Activated CD4-positive, CD25-positive, alpha-beta regulatory T cell (primary cell): Measurements from ENCODE around the gene TEX10.
"Not testable (repeated sequence)": the region's sequence is repeated elsewhere in the genome, so short reads cannot be mapped to it uniquely, and the experiment has no call there.

Experiments
- DNase-seq, 4 experiments: peaks; one replicate each; lab custom pipeline; 2025; lab: John Stamatoyannopoulos, UW

The TEX10 gene

GRCh38 chr9:100352727-100353505 is at the start of gene TEX10:
TEX10 (minus strand) TSS chr9:100352942; CDS start chr9:100349363, 3,579 bp downstream.
- DNase-seq: peak; percentile 69 to 82 (median 78)

DNA sequence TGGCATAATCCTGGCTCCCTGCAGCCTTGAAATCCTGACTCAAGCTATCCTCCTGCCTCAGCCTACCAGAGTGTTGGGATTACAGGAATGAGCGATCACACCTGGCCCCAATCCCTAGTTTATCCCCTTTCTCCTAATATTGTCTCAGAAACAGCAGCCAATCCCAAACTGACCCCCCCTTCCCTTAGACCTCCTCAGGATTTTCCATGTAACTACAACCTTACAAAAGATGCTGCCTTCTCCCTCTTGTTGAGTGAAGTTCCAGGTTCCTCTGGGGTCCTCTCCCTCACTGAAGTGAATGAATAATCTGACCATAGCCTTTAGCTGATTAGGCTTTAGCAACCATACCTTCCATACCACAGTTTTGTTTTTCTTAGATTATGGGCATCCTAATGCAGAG is 48.3 kb upstream of the TEX10 start:
- no peak for DNase-seq

DNA sequence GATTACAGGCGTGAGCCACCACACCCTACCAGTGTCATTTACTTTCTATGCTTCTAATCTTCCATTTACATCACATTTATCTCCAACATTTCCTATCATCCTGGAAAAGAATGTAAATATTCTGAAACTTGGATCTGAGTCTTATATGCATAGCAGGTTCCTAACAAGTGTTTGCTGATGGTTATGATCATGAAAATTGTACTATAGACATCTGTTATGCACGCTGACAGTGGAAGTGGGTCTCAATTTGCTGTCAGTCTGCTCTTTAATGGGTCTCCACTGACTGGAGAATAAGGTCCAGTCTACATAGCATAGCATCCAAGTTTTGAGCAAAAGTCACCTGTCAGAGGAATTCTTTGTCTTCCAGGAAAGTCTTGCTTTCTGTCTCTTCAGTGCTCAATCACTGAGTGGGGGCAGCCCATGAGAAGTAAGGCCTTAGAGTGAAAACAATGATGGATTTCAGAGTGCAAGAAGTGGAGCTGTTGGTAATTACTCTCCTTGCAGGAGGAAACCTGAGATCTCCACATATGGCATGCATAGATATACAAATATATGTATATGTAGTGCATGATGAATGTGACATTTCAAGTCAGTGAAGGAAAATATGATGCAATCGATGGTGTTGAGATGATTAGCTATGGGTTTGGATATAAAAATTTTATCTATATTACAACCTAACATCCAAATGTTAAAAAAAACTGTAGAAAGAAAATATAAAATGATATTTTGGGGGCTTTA is 45.0 kb upstream of the TEX10 start:
- DNase-seq: no peak

DNA sequence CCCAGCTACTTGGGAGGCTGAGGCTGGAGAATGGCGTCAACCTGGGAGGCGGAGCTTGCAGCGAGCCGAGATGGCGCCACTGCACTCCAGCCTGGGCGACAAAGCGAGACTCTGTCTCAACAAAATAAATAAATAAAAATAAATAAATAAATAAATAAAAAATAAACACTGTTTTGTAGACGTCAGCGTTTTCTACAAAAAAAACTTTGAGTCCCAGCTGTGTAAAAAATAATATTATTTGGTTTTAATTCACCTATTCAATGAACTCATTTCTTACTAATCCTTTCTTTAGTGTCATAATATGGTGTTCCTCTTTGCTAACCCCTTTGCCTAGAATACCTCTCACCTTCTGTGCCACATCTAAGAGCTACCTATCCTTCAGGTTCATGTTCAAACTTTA is 44.0 kb upstream of the TEX10 start:
- DNase-seq: no peak

DNA sequence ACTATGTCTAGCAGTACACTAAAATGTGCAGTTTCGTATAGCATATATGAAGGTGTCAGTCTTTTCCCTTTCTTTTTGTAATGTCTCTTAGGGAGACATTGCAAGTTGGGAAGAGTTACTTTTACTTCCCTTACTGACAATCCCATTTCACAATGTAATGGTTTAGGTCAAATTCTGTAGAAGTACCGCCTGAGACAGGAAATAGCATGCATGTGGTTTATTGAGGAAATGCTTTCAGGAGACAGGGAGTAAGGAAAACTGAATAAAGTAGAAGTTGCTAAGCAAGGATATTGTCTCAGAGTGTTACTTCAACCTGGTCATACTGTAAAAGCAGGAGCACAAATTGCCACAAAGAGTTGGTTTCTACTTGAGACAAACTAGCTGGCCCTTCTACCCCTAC is 42.1 kb upstream of the TEX10 start:
- no peak for DNase-seq

DNA sequence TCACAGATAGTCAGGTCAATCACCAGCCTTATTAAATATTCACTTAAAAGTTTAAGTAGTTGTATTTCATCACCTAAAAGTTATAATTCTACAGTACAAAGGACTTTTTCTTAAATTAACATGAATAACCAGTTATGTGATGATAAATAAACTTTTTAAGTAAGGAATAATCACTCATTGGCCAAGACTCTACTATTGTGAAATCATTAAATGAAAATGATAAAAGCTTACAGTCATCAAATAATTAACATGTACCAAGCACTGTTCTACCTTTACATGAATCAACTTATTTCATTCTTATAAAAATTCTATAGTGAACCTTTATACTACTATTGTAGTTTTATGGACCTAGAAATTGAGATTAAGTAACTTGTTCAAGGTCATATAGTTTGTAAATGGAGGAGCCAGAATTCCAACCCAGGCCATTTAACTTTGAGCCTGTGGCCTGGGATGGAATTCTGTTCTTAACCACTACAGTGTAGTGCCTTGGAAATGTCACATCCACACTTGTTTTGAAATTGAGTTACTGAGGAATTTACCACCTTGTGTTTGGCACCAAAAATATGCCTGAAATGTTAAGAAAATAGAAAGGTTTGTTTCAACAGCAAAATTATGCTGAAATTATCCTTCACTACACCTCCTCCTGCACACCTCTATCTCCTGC is 41.4 kb upstream of the TEX10 start:
- no peak for DNase-seq

DNA sequence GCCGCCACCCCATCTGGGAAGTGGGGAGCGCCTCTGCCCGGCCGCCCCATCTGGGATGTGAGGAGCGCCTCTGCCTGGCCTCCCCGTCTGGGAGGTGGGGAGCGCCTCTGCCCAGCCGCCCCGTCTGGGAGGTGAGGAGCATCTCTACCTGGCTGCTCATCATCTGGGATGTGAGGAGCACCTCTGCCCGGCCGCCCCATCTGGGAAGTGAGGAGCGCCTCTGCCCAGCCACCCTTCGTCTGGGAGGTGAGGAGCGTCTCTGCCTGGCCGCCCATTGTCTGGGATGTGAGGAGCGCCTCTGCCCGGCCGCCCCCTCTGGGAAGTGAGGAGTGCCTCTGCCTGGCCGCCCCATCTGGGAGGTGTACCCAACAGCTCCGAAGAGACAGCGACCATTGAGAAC is 40.2 kb upstream of the TEX10 start:
- not testable (repeated sequence) for DNase-seq

GRCh38 chr9:100379862-100380261 is 27.1 kb upstream of the TEX10 start:
- no peak for DNase-seq

- no peak for DNase-seq
Measured at GRCh38 chr9:100377015-100377414, 24.3 kb upstream of the TEX10 start.

- DNase-seq: no peak
Measured at GRCh38 chr9:100375658-100376057, 22.9 kb upstream of the TEX10 start.

- no peak for DNase-seq
Measured at GRCh38 chr9:100372648-100373047, 19.9 kb upstream of the TEX10 start.

GRCh38 chr9:100370064-100370723 is 17.5 kb upstream of the TEX10 start:
- no peak for DNase-seq

GRCh38 chr9:100368672-100369071 is 15.9 kb upstream of the TEX10 start:
- no peak for DNase-seq

GRCh38 chr9:100366121-100366520 is 13.4 kb upstream of the TEX10 start:
- no peak for DNase-seq

GRCh38 chr9:100364013-100364412 is 11.3 kb upstream of the TEX10 start:
- no peak for DNase-seq

DNA sequence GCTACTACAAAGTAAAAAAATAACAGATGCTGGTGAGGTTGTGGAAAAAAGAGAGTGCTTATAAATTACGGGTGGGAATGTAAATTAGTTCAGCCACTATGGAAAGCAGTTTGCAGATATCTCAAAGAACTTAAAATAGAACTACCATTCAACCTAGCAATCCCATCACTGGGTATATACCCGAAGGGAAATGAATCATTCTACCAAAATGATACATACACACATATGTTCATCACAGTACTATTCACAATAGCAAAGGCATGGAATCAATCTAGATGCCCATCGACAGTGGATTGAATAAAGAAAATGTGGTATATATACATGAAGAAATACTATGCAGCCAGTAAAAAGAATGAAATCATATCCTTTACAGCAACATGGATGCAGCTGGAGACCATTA is 6.3 kb upstream of the TEX10 start:
- DNase-seq: no peak

DNA sequence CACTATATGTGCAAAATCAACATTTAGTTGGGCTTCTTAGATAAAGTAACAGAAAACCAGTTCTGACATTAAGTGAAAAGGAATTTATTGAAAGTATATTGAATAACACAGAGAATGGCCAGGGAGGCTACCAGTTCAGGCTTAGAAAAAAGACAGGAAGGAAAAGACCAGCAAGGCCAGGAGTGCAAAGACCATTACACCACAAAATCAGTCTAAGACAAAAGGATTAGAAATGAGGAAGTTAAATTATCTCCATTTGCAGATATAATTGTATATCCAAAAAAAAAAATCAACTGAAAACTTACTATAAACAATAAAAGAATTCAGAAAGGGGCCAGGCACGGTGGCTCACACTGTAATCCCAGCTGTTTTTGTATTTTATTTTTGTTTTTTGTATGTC is 4.8 kb upstream of the TEX10 start:
- no peak for DNase-seq

- no peak for DNase-seq
Measured at GRCh38 chr9:100355561-100355960, 2.8 kb upstream of the TEX10 start.

DNA sequence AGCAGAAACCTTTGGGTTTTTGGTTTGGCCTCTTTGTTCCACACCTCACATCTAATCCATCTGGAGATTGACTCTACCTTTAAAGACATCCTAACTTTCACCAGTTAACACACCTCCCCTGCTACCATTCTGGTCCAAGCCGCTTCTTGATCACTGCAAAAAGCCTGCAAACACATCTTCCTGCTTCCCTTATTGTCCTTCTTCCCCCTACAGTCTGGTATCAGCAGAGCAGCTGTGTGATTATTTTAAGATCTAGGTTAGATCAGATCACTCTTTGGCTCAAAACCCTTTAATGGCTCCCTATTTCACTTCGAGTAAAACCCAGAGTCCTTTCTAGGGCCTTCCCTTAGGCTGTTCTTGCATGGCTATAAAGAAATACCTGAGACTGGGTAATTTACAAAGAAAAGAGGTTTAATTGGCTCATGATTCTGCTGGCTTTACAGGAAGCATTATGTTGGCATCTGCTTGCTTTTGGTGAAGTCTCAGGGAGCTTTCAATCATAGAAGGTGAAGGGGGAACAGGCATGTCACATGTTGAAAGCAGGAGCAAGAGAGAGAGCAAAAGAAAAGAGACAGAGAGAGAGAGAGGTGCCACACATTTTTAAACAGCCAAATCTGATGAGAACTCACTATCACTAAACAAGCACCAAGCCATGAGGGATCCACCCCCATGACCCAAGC is 1.5 kb upstream of the TEX10 start:
- no peak for DNase-seq

- DNase-seq: peak in 1 of 4 experiments; percentile 22
Measured at GRCh38 chr9:100352201-100352726, 478 bp downstream of the TEX10 start.

DNA sequence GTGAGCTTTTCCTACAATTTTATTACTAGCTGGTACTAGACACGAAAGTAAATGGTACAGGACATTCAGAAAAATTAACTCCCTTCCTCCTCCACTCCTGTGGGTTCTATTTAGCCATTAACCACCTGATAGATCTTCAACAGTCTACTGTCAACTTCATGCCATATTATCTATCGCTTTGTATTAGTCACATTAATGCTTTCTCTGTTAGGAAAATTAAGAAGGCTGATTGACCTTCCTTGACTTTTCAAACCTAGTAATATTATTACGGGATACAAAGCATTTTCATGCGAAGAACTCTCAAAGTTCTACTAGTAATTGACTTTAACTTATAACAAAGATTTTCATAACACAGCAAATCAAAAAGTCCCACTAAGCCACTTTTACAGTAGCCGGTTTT is 1.2 kb downstream of the TEX10 start:
- no peak for DNase-seq

DNA sequence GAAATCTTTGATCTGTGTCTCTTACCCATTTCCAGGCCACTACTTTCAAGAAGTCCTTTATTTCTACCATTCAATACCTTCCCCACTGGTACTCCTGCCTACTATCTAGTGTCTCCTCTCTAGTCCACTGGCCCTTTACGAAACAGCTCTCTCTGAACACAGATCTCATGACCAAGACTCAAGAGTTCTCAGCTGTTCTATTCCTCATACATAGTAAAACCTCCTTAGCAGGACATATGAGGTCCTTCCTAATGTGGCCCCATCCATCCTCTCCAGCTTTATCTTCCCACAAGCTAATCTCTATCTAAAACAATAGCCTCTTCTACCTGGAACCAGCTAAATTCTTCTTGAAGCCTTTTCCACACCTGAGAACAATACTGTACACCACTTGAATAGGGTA is 2.6 kb downstream of the TEX10 start:
- DNase-seq: no peak
